ENCODE measurements around the gene TMEM131. TPM values are rescaled to one million over a fixed set of nuclear protein-coding genes. Genes with fewer than 3 reads are reported as not detected.

The TMEM131 gene
- total and polyA plus RNA-seq, 12 donors = 8.2 to 34.3 (median 30.0) TPM

GRCh38 chr2:97758131-97758705, 237.5 kb downstream of the TMEM131 start:
- Histone ChIP-seq H3K27me3 (no peaks in the 10 kb centered on the region), H3K4me1 (peaks cover 2 to 59% (median 32%) of the 10 kb centered on the region in 9 donors), H3K4me3 (no peak overlapping the region), H3K27ac (peak overlapping the region in 4 of 10 donors; percentile 5 to 64 (median 44)), H3K36me3 (peaks cover 0 to 97% (median 36%) of the 10 kb centered on the region in 9 donors), H3K9me3 (no peaks in the 10 kb centered on the region)
- intact Hi-C loops (cut with DNase I) = no loop called here
- DNase-seq (no peak), ATAC-seq (no peak)
- no peak for TF ChIP-seq CTCF (IDR thresholded peaks at IDR 0.05)
- 95 to 98% methylated on average over 1 of the region's 1 CpG for WGBS, 2 donors

GRCh38 chr2:97757062-97757461, 238.7 kb downstream of the TMEM131 start:
- ATAC-seq = no peak

GRCh38 chr2:97755491-97755890, 240.3 kb downstream of the TMEM131 start:
- H3K4me1 ChIP-seq = peaks cover 2 to 66% (median 33%) of the 10 kb centered on the region in 9 donors
- no peak for TF ChIP-seq CTCF (IDR thresholded peaks at IDR 0.05)
- H3K4me3 ChIP-seq = no peak overlapping the region
- DNase-seq (no peak), ATAC-seq (no peak)
- no peaks in the 10 kb centered on the region for H3K9me3 ChIP-seq
- 96 to 100% methylated on average over 2 of the region's 2 CpGs for WGBS, 2 donors
- no peaks in the 10 kb centered on the region for H3K27me3 ChIP-seq
- intact Hi-C loops (cut with DNase I) = no loop called here
- peak overlapping the region in 9 of 10 donors; percentile 43 to 80 (median 68) for H3K27ac ChIP-seq
- peaks cover 0 to 92% (median 23%) of the 10 kb centered on the region in 9 donors for H3K36me3 ChIP-seq

More at GRCh38 chr2:97757062-97757461, 238.7 kb downstream of the TMEM131 start:
- no peaks in the 10 kb centered on the region for H3K27me3 ChIP-seq
- H3K9me3 ChIP-seq = no peaks in the 10 kb centered on the region
- intact Hi-C loops (cut with DNase I) = no loop called here
- peaks cover 2 to 68% (median 36%) of the 10 kb centered on the region in 9 donors for H3K4me1 ChIP-seq
- WGBS, 2 donors = 93 to 94% methylated on average over 18 of the region's 18 CpGs
- H3K4me3 ChIP-seq = no peak overlapping the region
- H3K36me3 ChIP-seq = peaks cover 0 to 92% (median 36%) of the 10 kb centered on the region in 9 donors
- TF ChIP-seq CTCF (IDR thresholded peaks at IDR 0.05) = no peak
- no peak for DNase-seq
- no peak overlapping the region for H3K27ac ChIP-seq

GRCh38 chr2:97754690-97755346, 240.9 kb downstream of the TMEM131 start:
- peak overlapping the region; percentile 31 to 80 (median 67) for H3K27ac ChIP-seq
- 71 to 73% methylated on average over 12 of the region's 12 CpGs for WGBS, 2 donors

More at GRCh38 chr2:97754690-97755346, 240.9 kb downstream of the TMEM131 start:
- H3K9me3 ChIP-seq = no peaks in the 10 kb centered on the region
- no peak for TF ChIP-seq CTCF (IDR thresholded peaks at IDR 0.05)
- no peak overlapping the region for H3K4me3 ChIP-seq
- ATAC-seq (peak in 6 of 8 donors; percentile 34 to 86 (median 74)), DNase-seq (peak in 1 of 2 donors; percentile 55)
- intact Hi-C loops (cut with DNase I) = loop anchor here in 1 of 10 donors (5.0 kb wide), 1 partner anchor 43 kb away; the partner anchor contains the start of gene ZAP70
- H3K27me3 ChIP-seq = no peaks in the 10 kb centered on the region
- peaks cover 2 to 60% (median 32%) of the 10 kb centered on the region in 9 donors for H3K4me1 ChIP-seq
- peaks cover 0 to 86% (median 21%) of the 10 kb centered on the region in 9 donors for H3K36me3 ChIP-seq

Data from heart right ventricle (tissue), 16 donors.